Dendritic cell treated with granulocyte-macrophage colony-stimulating factor and Interleukin-4, amounts not matched to agents 40 ng/mL and 50 ng/mL, for 4 days (primary cell): ENCODE data around the gene PDGFB.

ENCODE experiments used
- H3K27ac Mint-ChIP-seq: one replicate; pipeline ENCODE4 v1.8.0; 2022; ENCODE audit warnings: mild to moderate bottlenecking, mixed read lengths
- H3K27me3 Mint-ChIP-seq: one replicate; pipeline ENCODE4 v1.8.0; 2022; ENCODE audit warnings: mild to moderate bottlenecking, mixed read lengths
- H3K36me3 Mint-ChIP-seq: one replicate; pipeline ENCODE4 v1.8.0; 2022; ENCODE audit warnings: low read depth, mixed read lengths
- H3K4me1 Mint-ChIP-seq: one replicate; pipeline ENCODE4 v1.8.0; 2022; ENCODE audit warnings: low read depth, mixed read lengths
- H3K4me3 Mint-ChIP-seq: one replicate; pipeline ENCODE4 v1.8.0; 2022; ENCODE audit warnings: mild to moderate bottlenecking, moderate library complexity, mixed read lengths
- H3K9me3 Mint-ChIP-seq: one replicate; pipeline ENCODE4 v1.8.0; 2022; ENCODE audit warnings: mixed read lengths
- intact Hi-C: fragments of 100-400 bp; cut with micrococcal nuclease; formaldehyde crosslinking; loops from one replicate; pipeline ENCODE4 v1.15.0; 2022

PDGFB gene

GRCh38 chr22:39176714-39177455, 67.9 kb downstream of the PDGFB start:
- H3K27ac Mint-ChIP-seq, result no peak overlapping the region
- peaks cover 28% of the 10 kb centered on the region for H3K4me1 Mint-ChIP-seq
- no peak overlapping the region for H3K4me3 Mint-ChIP-seq
- no peaks in the 10 kb centered on the region for H3K36me3 Mint-ChIP-seq
- intact Hi-C loops, result loop anchor here (10.0 kb wide), 2 partner anchors 58 to 348 kb away; partner anchors contain the start of gene ATF4
- H3K27me3 Mint-ChIP-seq, result peaks cover 63% of the 10 kb centered on the region
- peaks cover 7% of the 10 kb centered on the region for H3K9me3 Mint-ChIP-seq

- Mint-ChIP-seq H3K27me3 (peaks cover 64% of the 10 kb centered on the region), H3K36me3 (no peaks in the 10 kb centered on the region), H3K4me1 (peaks cover 35% of the 10 kb centered on the region), H3K4me3 (no peak overlapping the region), H3K27ac (no peak overlapping the region), H3K9me3 (peaks cover under 1% of the 10 kb centered on the region)
- intact Hi-C loops, result loop anchor here (10.0 kb wide), 2 partner anchors 59 to 349 kb away; partner anchors contain the start of gene ATF4
Measured at GRCh38 chr22:39176143-39176713, 68.6 kb downstream of the PDGFB start.

GRCh38 chr22:39175353-39176142, 69.2 kb downstream of the PDGFB start:
- H3K4me3 Mint-ChIP-seq, result no peak overlapping the region
- H3K9me3 Mint-ChIP-seq, result no peaks in the 10 kb centered on the region
- peaks cover 41% of the 10 kb centered on the region for H3K4me1 Mint-ChIP-seq
- no peak overlapping the region for H3K27ac Mint-ChIP-seq
- H3K27me3 Mint-ChIP-seq, result peaks cover 68% of the 10 kb centered on the region
- intact Hi-C loops, result loop anchor here (10.0 kb wide), 2 partner anchors 59 to 349 kb away; partner anchors contain the start of gene ATF4
- no peaks in the 10 kb centered on the region for H3K36me3 Mint-ChIP-seq

DNA sequence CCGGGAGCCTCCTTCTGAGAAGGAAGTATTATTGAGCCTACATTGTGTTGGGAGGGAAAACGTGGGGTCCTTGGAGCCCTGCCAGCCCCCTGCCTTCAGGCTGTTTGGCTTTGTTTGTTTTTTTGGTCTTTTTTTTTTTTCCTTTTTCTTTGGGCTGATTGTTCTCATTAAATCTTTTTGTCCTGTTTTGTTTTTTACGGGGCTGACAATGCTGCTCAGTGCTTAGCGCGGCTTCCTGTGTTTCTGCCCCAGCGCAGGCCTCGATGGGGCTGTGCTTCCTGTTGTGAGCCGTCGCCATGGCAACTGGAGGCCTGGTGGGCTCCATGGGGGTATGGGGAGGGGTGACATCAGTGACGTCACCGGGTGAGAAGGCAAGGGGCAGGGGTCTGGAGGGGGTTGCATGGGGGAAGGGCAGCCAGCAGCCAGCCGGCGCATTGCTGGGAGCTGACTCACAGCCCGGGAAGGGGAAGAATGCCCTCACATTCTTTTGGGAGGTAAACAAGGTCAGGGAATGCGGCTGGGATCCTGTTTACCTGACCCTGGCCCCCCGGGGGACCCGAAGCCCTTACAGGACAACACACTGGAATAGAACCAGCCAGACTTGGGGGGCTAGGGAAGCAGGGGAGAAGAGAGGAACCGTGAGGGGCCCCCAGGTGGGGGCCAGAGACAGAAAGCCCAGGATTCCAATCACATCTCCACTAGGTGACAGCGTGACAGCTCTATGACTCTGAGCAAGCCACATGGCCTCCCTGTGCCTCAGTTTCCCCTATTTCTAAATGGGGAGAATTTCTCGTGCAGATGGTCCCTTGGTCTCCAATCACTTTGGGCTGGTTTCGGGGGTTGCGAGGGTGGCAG, 70.1 kb downstream of the PDGFB start:
- Mint-ChIP-seq H3K36me3 (no peaks in the 10 kb centered on the region), H3K4me3 (peak overlapping the region; percentile 35), H3K4me1 (peaks cover 42% of the 10 kb centered on the region), H3K9me3 (no peaks in the 10 kb centered on the region), H3K27me3 (peaks cover 73% of the 10 kb centered on the region), H3K27ac (peak overlapping the region; percentile 60)
- intact Hi-C loops, result loop anchor here (10.0 kb wide), 2 partner anchors 60 to 350 kb away; partner anchors contain the start of gene ATF4

DNA sequence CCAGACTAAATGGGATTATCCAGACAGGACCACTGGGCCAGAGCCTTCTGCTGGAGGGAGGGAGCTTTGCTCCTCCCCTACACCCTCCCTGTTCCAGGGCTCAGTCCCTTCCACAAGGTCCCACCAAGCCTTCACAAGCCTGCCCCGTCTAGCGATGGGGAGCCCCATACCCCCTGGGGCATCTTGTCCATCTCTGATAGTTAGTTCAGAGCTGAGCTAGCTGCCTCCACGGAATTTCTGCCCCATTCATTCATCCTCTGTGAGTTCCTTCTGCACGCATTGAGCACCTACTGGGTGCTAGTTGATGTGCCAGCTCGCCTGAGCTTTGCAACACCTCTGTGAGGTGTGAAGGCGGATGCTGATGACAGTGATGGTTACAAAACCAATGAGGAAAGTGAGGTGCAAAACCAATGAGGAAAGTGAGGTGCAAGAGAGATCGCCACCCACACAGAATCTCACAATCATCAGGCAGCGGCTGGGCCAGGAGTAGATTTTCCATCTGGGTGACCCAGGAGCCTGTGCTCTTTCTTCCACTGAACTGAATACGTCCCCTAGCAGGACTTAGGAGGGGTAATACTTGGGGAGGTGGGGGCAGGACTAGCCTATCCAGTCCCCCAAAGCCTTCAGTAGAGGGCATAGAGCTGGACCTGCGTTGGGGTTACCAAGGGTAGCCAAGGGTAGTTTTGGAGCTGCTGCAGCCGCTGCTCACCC, 70.8 kb downstream of the PDGFB start:
- no peaks in the 10 kb centered on the region for H3K9me3 Mint-ChIP-seq
- intact Hi-C loops, result loop anchor here (10.0 kb wide), 2 partner anchors 61 to 351 kb away; partner anchors contain the start of gene ATF4

More for the DNA sequence above, 70.8 kb downstream of the PDGFB start:
- peaks cover 75% of the 10 kb centered on the region for H3K27me3 Mint-ChIP-seq
- no peak overlapping the region for H3K27ac Mint-ChIP-seq
- peaks cover 42% of the 10 kb centered on the region for H3K4me1 Mint-ChIP-seq
- no peak overlapping the region for H3K4me3 Mint-ChIP-seq
- H3K36me3 Mint-ChIP-seq, result no peaks in the 10 kb centered on the region
